ENCODE data around the gene TREH. TPM values are rescaled to one million over a fixed set of nuclear protein-coding genes. Genes with fewer than 3 reads are reported as not detected.
A peak's percentile ranks its signal among the peaks of the same experiment; 100 is the strongest.

The TREH gene
- total RNA-seq, 1 donor from 2014 or later: not detected

DNA sequence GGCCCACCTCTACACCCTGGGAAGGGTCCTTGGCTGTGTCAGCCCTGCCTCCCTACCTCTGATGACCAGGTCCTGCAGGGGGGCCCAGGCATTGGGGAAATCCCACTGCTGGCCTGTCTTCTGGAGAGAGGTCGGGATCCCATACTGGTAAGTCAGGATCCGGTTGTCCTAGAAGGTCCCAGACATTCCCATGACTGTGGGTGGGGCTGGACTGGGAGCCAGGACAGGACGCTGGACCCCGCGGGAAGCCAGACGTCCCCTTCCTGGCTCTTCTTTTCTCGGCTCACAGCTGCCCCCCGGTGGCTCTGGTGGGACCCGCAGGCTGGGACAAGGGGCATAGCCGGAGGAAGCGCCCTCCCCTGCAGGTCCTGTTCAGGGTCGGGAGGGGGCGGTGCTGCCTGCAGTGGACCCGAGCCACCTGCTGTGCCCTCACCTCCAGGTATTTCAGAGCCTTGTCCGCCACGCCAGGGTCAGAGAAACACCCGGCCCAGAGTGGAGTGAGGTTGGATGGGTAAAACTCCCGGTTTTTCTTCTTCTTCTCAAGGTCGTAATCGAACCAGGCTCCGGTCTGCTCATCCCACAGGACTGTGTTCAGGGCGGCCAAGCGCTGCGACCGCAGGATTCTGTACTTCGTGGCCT is 20.0 kb downstream of the TREH start:
- DNase-seq (ENCODE audit: low read depth) (peak; percentile 41), FAIRE-seq (no peak)
- no peaks in the 10 kb centered on the region for H3K27me3 Mint-ChIP-seq (ENCODE audit: low read depth, unreplicated experiment)
- Histone ChIP-seq H3K9me3 (ENCODE audit: insufficient read depth, low read depth, low read length) (no peaks in the 10 kb centered on the region), H4K20me1 (ENCODE audit: insufficient read depth, low read length) (peaks cover 68% of the 10 kb centered on the region), H3K4me1 (ENCODE audit: insufficient read depth, low read length) (peaks cover 10% of the 10 kb centered on the region), H3K4me2 (ENCODE audit: low read length) (no peak overlapping the region), H3K79me2 (ENCODE audit: insufficient read depth, low read length) (no peaks in the 10 kb centered on the region), H3K9ac (ENCODE audit: low read length) (peak overlapping the region; percentile 2), H3K36me3 (ENCODE audit: insufficient read depth, low read length) (peaks cover 17% of the 10 kb centered on the region), H3K27me3 (ENCODE audit: insufficient read depth, low read length) (no peaks in the 10 kb centered on the region), H3K4me3 (ENCODE audit: insufficient read depth, low read depth, low read length) (no peak overlapping the region), H2AFZ (ENCODE audit: low read depth, low read length) (no peak overlapping the region), H3K27ac (ENCODE audit: low read depth, low read length) (peak overlapping the region; percentile 32)
- no peak overlapping the region for H3K4me3 Mint-ChIP-seq (ENCODE audit: unreplicated experiment)
- H3K9me3 Mint-ChIP-seq (ENCODE audit: unreplicated experiment): no peaks in the 10 kb centered on the region
- peaks cover 8% of the 10 kb centered on the region for H3K4me1 Mint-ChIP-seq (ENCODE audit: low read depth, unreplicated experiment)
- TF ChIP-seq, protein P1, sequence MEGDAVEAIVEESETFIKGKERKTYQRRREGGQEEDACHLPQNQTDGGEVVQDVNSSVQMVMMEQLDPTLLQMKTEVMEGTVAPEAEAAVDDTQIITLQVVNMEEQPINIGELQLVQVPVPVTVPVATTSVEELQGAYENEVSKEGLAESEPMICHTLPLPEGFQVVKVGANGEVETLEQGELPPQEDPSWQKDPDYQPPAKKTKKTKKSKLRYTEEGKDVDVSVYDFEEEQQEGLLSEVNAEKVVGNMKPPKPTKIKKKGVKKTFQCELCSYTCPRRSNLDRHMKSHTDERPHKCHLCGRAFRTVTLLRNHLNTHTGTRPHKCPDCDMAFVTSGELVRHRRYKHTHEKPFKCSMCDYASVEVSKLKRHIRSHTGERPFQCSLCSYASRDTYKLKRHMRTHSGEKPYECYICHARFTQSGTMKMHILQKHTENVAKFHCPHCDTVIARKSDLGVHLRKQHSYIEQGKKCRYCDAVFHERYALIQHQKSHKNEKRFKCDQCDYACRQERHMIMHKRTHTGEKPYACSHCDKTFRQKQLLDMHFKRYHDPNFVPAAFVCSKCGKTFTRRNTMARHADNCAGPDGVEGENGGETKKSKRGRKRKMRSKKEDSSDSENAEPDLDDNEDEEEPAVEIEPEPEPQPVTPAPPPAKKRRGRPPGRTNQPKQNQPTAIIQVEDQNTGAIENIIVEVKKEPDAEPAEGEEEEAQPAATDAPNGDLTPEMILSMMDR (IDR thresholded peaks at IDR 0.05; ENCODE audit: insufficient read depth, low read depth, low read length): peak; percentile 69
- no peak for TF ChIP-seq EZH2 (IDR thresholded peaks at IDR 0.05; ENCODE audit: insufficient read depth, low read length)
- H3K27ac Mint-ChIP-seq (ENCODE audit: unreplicated experiment): peak overlapping the region; percentile 81
- H3K36me3 Mint-ChIP-seq (ENCODE audit: low read depth, unreplicated experiment): peaks cover 4% of the 10 kb centered on the region

GRCh38 chr11:118658429-118659313 is 20.8 kb downstream of the TREH start:
- Mint-ChIP-seq H3K36me3 (ENCODE audit: low read depth, unreplicated experiment) (peaks cover 5% of the 10 kb centered on the region), H3K4me1 (ENCODE audit: low read depth, unreplicated experiment) (peaks cover 8% of the 10 kb centered on the region), H3K27me3 (ENCODE audit: low read depth, unreplicated experiment) (no peaks in the 10 kb centered on the region), H3K9me3 (ENCODE audit: unreplicated experiment) (no peaks in the 10 kb centered on the region), H3K27ac (ENCODE audit: unreplicated experiment) (peak overlapping the region; percentile 81), H3K4me3 (ENCODE audit: unreplicated experiment) (no peak overlapping the region)
- Histone ChIP-seq H3K9ac (ENCODE audit: low read length) (peak overlapping the region; percentile 2), H3K9me3 (ENCODE audit: insufficient read depth, low read depth, low read length) (no peaks in the 10 kb centered on the region), H2AFZ (ENCODE audit: low read depth, low read length) (no peak overlapping the region), H3K27me3 (ENCODE audit: insufficient read depth, low read length) (no peaks in the 10 kb centered on the region), H3K36me3 (ENCODE audit: insufficient read depth, low read length) (peaks cover 23% of the 10 kb centered on the region), H3K4me1 (ENCODE audit: insufficient read depth, low read length) (peaks cover 10% of the 10 kb centered on the region), H3K79me2 (ENCODE audit: insufficient read depth, low read length) (no peaks in the 10 kb centered on the region), H3K4me2 (ENCODE audit: low read length) (no peak overlapping the region), H3K4me3 (ENCODE audit: insufficient read depth, low read depth, low read length) (no peak overlapping the region), H4K20me1 (ENCODE audit: insufficient read depth, low read length) (peaks cover 73% of the 10 kb centered on the region), H3K27ac (ENCODE audit: low read depth, low read length) (peak overlapping the region; percentile 32)
- no peak for FAIRE-seq
- TF ChIP-seq EZH2 (IDR thresholded peaks at IDR 0.05; ENCODE audit: insufficient read depth, low read length): no peak
- TF ChIP-seq, protein P1 (IDR thresholded peaks at IDR 0.05; ENCODE audit: insufficient read depth, low read depth, low read length): peak; percentile 8
- no peak for DNase-seq (ENCODE audit: low read depth)
